ENCODE measurements around the gene SRC. TPM values are rescaled to one million over a fixed set of nuclear protein-coding genes. Genes with fewer than 3 reads are reported as not detected.

Gene SRC
- total RNA-seq, 1 donor from 2014 or later = 1.4 TPM

GRCh38 chr20:37315021-37315451, 30.9 kb upstream of the SRC start:
- DNase-seq (ENCODE audit: low read depth in 2 of 2) = no peak

GRCh38 chr20:37315452-37316110, 30.4 kb upstream of the SRC start:
- DNase-seq (ENCODE audit: low read depth in 2 of 2) = no peak

- no peak for DNase-seq (ENCODE audit: low read depth in 2 of 2)
Measured at GRCh38 chr20:37316116-37316774, 29.7 kb upstream of the SRC start.

- DNase-seq (ENCODE audit: low read depth in 2 of 2) = no peak
Measured at GRCh38 chr20:37316775-37317170, 29.2 kb upstream of the SRC start.

- DNase-seq (ENCODE audit: low read depth in 2 of 2) = no peak
Measured at GRCh38 chr20:37317316-37317715, 28.6 kb upstream of the SRC start.

GRCh38 chr20:37317994-37318640, 27.8 kb upstream of the SRC start:
- no peak for DNase-seq (ENCODE audit: low read depth in 2 of 2)

GRCh38 chr20:37319151-37319671, 26.7 kb upstream of the SRC start:
- DNase-seq (ENCODE audit: low read depth in 2 of 2) = no peak

GRCh38 chr20:37323985-37324384, 22.0 kb upstream of the SRC start:
- DNase-seq (ENCODE audit: low read depth in 2 of 2) = peak in 1 of 2 donors; percentile 51

- no peak for DNase-seq (ENCODE audit: low read depth in 2 of 2)
Measured at GRCh38 chr20:37325206-37325605, 20.7 kb upstream of the SRC start.

- no peak for DNase-seq (ENCODE audit: low read depth in 2 of 2)
Measured at GRCh38 chr20:37326666-37327065, 19.3 kb upstream of the SRC start.

GRCh38 chr20:37327748-37328147, 18.2 kb upstream of the SRC start:
- DNase-seq (ENCODE audit: low read depth in 2 of 2) = no peak

- no peak for DNase-seq (ENCODE audit: low read depth in 2 of 2)
Measured at GRCh38 chr20:37328149-37328945, 17.6 kb upstream of the SRC start.

- no peak for DNase-seq (ENCODE audit: low read depth in 2 of 2)
Measured at GRCh38 chr20:37329481-37330165, 16.3 kb upstream of the SRC start.

GRCh38 chr20:37330316-37330715, 15.6 kb upstream of the SRC start:
- no peak for DNase-seq (ENCODE audit: low read depth in 2 of 2)

- DNase-seq (ENCODE audit: low read depth in 2 of 2) = no peak
Measured at GRCh38 chr20:37331060-37331857, 14.7 kb upstream of the SRC start.

- DNase-seq (ENCODE audit: low read depth in 2 of 2) = no peak
Measured at GRCh38 chr20:37333130-37333847, 12.7 kb upstream of the SRC start.

GRCh38 chr20:37333848-37334318, 12.1 kb upstream of the SRC start:
- no peak for DNase-seq (ENCODE audit: low read depth in 2 of 2)

GRCh38 chr20:37334450-37334849, 11.5 kb upstream of the SRC start:
- no peak for DNase-seq (ENCODE audit: low read depth in 2 of 2)

GRCh38 chr20:37335642-37336368, 10.1 kb upstream of the SRC start:
- DNase-seq (ENCODE audit: low read depth in 2 of 2) = no peak
